HG02840 (cell line): ENCODE results near the gene AUTS2.
"Not testable (repeated sequence)": the region's sequence is repeated elsewhere in the genome, so short reads cannot be mapped to it uniquely, and the experiment has no call there.

Experiments
- ATAC-seq: cut with Tn5 transposase; IDR thresholded peaks from one replicate; pipeline ENCODE4 v1.9.1; 2021; ENCODE audit warnings: mild to moderate bottlenecking, moderate library complexity, moderate number of reproducible peaks; ENCODE audit not compliant: unreplicated experiment, low FRiP score

Gene AUTS2

DNA sequence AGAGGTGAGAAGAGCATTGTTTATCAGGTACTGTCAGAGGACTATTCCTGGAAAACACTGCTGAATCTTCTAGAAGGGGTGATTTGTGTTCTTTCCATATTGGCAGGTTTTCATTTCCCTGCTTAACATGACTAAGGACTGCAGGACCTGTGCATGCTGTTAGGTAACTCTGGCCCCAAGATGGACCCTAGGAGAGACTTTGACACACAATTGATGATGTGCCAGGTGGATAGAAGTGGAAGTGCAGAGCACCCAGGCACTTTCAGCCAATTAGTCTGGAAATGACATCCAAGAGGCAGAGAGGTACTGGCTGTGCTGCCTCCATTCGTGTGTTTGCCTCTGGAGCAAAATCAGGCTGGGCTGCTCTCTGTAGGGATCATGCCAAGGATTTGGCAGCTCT is 1037.4 kb downstream of the AUTS2 start:
- ATAC-seq, result no peak

GRCh38 chr7:70636169-70636568 is 1037.9 kb downstream of the AUTS2 start:
- no peak for ATAC-seq

- ATAC-seq, result no peak
Observed at GRCh38 chr7:70637726-70638125, 1039.5 kb downstream of the AUTS2 start.

DNA sequence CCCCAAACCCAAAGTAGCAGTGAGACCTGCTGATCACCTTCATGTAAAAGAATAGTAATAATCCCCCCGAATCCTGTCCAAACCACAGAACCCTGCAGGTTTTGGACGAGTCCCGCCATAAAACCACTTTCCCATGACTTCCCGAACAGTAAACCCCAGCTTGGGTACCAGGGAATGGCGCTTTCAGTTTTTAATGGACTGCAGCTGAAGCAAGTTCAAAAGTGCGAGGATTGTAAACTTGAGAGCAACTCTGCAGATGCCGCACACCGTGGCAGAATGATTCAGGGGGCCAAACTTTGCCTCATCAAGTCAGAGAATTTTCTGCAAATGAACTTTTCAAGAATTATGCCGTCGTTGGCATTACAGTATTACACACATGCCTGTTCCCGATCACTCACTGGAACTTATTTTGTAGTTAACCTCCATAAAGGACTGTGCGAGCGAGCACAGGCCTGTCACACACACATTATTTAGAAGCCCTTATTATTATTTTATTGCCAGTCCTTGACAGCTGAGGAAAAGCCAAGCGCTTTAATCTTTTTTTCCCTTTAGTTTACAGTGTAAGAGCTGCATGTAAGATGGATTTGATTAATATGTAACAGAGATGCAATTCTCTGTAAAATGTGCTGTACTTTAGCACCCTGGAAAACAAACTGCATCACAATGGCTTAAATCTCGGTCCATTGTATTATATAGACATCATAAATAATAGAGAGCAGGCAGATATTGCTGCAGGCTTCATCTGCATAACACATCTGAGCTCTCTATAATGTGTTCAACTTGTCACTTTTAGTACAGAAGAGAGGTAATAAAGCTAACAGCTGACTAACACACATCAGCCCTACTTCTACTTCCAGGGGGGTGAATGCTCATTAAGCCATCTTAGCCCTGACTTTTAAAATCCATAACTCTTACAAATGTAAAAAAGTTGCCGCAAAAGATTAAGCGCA is 1040.2 kb downstream of the AUTS2 start:
- ATAC-seq, result no peak

- ATAC-seq, result no peak
Observed at GRCh38 chr7:70640266-70640833, 1042.1 kb downstream of the AUTS2 start.

DNA sequence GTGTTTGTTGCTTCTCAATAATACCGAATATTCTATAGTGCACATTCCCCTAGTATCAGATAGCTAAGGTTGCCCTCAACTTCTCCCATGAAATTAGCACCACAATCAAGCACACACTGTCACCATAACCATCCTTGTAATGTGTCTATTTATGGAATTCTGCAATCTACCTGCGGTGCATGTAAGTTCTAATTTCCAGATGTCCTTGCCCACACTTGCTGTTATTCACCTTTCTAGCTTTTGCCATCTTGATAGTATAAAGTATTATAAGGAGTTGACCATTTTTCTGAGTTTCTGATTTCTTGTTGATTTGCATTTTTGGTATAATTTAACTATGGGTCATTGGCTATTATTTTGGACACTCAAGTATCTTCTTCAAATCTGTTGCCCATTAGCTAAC is 1043.6 kb downstream of the AUTS2 start:
- ATAC-seq, result no peak

DNA sequence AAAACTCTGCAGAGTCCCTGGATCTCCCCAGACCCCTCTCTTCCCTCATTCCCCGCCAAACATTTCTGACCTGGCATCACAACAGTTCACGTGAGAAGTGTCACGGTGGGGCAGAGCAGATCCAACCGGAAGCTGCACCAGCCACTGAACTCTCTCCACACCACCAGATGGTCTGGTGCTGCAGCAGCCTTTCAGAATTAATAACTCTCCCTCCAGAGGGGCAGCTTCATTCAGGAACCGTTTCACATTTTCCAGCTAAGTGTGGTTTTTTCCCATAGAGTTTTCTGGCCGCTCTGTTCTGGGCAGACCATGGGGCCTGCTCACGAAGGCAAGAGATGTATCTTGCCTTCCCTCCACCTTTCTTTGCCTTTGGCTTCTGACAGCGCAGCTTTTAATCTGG is 1047.0 kb downstream of the AUTS2 start:
- ATAC-seq, result no peak

- ATAC-seq, result no peak
Observed at GRCh38 chr7:70645876-70646351, 1047.6 kb downstream of the AUTS2 start.

- no peak for ATAC-seq
Observed at GRCh38 chr7:70646536-70647248, 1048.4 kb downstream of the AUTS2 start.

GRCh38 chr7:70647801-70648498 is 1049.7 kb downstream of the AUTS2 start:
- ATAC-seq, result no peak

DNA sequence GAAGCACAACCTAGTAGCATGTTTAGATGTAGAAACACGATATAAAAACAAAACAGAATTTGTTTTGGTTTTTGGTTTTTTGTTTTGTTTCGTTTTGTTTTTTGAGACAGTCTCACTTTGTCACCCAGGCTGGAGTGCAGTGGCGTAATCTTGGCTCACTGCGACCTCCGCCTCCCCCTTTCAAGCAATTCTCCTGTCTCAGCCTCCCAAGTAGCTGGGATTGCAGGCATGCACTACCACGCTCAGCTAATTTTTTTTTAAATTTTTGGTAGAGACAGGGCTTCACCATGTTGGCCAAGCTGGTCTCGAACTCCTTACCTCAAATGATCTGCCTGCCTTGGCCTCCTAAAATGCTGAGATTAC is 1050.2 kb downstream of the AUTS2 start:
- not testable (repeated sequence) for ATAC-seq

- ATAC-seq, result no peak
Observed at GRCh38 chr7:70649323-70649722, 1051.0 kb downstream of the AUTS2 start.

GRCh38 chr7:70654146-70654545 is 1055.9 kb downstream of the AUTS2 start:
- ATAC-seq, result no peak

DNA sequence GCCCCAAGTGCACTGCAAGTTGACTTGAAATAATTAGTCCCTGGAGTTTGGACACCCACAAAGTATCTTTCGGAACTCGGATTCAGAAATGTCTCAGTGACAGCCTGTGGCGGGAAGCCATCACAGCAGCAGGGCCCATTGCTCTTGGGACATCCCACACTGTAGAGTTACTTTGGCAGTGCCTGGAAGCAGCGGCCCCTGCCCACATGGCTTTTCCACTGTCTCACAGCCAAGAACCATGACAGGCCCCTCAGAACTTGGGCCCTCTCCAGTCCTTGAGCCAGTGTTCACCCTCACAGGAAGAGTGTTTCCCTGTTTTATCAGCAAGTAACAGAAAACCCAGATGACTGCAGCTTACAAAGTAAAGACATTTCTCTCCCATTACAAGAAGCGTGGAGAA is 1056.7 kb downstream of the AUTS2 start:
- ATAC-seq, result no peak

- no peak for ATAC-seq
Observed at GRCh38 chr7:70655694-70656093, 1057.4 kb downstream of the AUTS2 start.

DNA sequence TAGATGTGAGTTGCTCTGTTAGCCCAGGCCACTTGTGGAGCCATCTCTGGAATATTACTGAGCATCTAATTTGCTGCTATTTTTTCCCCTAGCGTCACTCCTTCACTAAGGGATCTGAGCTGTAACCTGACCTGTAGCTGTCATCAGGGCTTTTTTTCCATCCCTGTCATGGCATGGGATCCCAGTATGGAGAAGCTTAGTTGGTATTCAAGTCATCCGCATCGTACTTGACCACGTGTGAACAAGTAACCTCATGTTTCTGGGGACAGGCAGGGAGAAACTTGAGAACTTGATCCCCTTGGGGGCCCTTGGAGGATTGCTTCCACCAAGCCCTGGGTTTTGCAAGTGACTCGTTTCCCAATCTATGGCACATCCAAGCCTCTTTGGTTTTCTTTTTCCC is 1059.3 kb downstream of the AUTS2 start:
- no peak for ATAC-seq

- no peak for ATAC-seq
Observed at GRCh38 chr7:70657989-70658632, 1059.8 kb downstream of the AUTS2 start.

GRCh38 chr7:70659263-70659662 is 1061.0 kb downstream of the AUTS2 start:
- ATAC-seq, result no peak

DNA sequence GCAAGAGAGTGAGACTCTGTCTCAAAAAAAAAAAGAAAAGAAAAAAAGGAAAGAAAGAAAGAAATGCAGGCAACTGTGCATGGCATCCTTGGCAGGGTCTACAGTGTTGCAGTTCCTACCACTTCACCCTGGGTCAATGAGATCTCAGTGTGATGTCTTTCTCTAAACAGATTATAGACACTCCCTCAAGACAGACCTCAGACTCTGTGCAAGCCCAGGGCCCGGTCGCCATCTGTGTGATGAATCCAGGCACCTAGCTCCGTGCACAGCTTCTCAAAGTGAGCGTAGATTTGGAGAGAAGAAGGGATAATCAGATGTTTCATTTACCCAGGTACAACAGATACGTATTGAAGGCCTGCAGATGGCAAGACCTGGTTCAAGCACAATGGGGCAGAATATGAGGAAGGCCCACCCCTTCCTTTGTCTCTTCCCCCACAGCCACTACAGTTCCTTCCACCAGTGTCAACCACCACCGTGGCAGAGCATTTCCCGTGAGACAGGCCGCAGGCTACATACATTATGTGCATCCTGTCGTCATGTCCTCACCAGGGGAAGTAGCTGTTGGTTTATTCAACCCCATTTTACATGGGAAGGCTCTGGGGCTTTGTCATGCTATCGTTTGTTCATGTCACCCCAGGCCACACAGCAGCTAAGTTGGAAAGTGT is 1062.0 kb downstream of the AUTS2 start:
- ATAC-seq, result no peak

DNA sequence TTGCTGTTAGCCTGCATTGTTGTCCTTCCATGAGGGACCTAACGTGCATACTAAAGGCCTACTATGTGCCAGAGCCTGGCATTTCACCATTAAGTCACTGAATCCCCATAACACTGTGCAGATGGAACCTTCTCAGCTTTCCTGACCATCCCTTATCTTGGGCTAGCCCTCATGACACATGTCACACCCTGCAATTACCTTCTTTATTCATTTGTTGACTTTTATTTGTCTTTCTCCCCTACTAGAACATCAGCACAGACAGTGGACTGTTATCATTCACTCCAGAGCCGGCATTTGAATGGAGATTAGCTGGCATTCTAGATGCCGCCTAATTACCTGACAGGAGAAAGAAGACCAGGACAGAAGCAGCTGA is 1062.5 kb downstream of the AUTS2 start:
- no peak for ATAC-seq
